ENCODE results near the gene DNER. TPM values are rescaled to one million over a fixed set of nuclear protein-coding genes. Genes with fewer than 3 reads are reported as not detected.
"Not testable (repeated sequence)": the region's sequence is repeated elsewhere in the genome, so short reads cannot be mapped to it uniquely, and the experiment has no call there.

The DNER gene
- total RNA-seq: 0.34 TPM

GRCh38 chr2:229714080-229714735 is at the start of gene DNER:
Gene DNER (minus strand): TSS chr2:229714555. CDS start chr2:229714423, 132 bp downstream.
- no peak for DNase-seq (ENCODE audit: low spot score)

GRCh38 chr2:229761663-229762062 is 47.3 kb upstream of the DNER start:
- DNase-seq (ENCODE audit: low spot score): no peak

- DNase-seq (ENCODE audit: low spot score): not testable (repeated sequence)
These were observed 43.1 kb upstream of the DNER start for GRCh38 chr2:229757462-229757861.

GRCh38 chr2:229752970-229753729 is 38.8 kb upstream of the DNER start:
- DNase-seq (ENCODE audit: low spot score): no peak

GRCh38 chr2:229749779-229750178 is 35.4 kb upstream of the DNER start:
- no peak for DNase-seq (ENCODE audit: low spot score)

- no peak for DNase-seq (ENCODE audit: low spot score)
These were observed 34.6 kb upstream of the DNER start for GRCh38 chr2:229748950-229749349.

- not testable (repeated sequence) for DNase-seq (ENCODE audit: low spot score)
These were observed 28.3 kb upstream of the DNER start for GRCh38 chr2:229742691-229743090.

- DNase-seq (ENCODE audit: low spot score): no peak
These were observed 25.9 kb upstream of the DNER start for GRCh38 chr2:229740279-229740678.

- DNase-seq (ENCODE audit: low spot score): no peak
These were observed 23.8 kb upstream of the DNER start for GRCh38 chr2:229738024-229738625.

GRCh38 chr2:229734410-229734809 is 20.1 kb upstream of the DNER start:
- no peak for DNase-seq (ENCODE audit: low spot score)

GRCh38 chr2:229733611-229734245 is 19.4 kb upstream of the DNER start:
- no peak for DNase-seq (ENCODE audit: low spot score)

GRCh38 chr2:229732897-229733296 is 18.5 kb upstream of the DNER start:
- no peak for DNase-seq (ENCODE audit: low spot score)

- no peak for DNase-seq (ENCODE audit: low spot score)
These were observed 17.6 kb upstream of the DNER start for GRCh38 chr2:229731916-229732315.

- no peak for DNase-seq (ENCODE audit: low spot score)
These were observed 17.0 kb upstream of the DNER start for GRCh38 chr2:229731363-229731762.

GRCh38 chr2:229728370-229728769 is 14.0 kb upstream of the DNER start:
- no peak for DNase-seq (ENCODE audit: low spot score)

GRCh38 chr2:229726643-229727042 is 12.3 kb upstream of the DNER start:
- DNase-seq (ENCODE audit: low spot score): no peak

GRCh38 chr2:229725716-229726574 is 11.6 kb upstream of the DNER start:
- DNase-seq (ENCODE audit: low spot score): no peak

- not testable (repeated sequence) for DNase-seq (ENCODE audit: low spot score)
These were observed 8.8 kb upstream of the DNER start for GRCh38 chr2:229723192-229723591.

GRCh38 chr2:229719926-229720647 is 5.7 kb upstream of the DNER start:
- DNase-seq (ENCODE audit: low spot score): no peak

GRCh38 chr2:229718057-229718456 is 3.7 kb upstream of the DNER start:
- no peak for DNase-seq (ENCODE audit: low spot score)

Measured in ureter (tissue), 1 donor.